ENCODE measurements around the gene PPP6R2. TPM values are rescaled to one million over a fixed set of nuclear protein-coding genes. Genes with fewer than 3 reads are reported as not detected.

The PPP6R2 gene
- polyA plus RNA-seq, 1 donor (not counting 4 experiments of a cell fraction or from before 2014, with no cell fraction given): 19.8 TPM

GRCh38 chr22:50318356-50318697, 24.8 kb upstream of the PPP6R2 start:
- H3K27me3 ChIP-seq (ENCODE audit: control insufficient read depth, extremely low read depth, insufficient read depth, low read length): peaks cover 20% of the 10 kb centered on the region
- H3K9me1 ChIP-seq (ENCODE audit: control insufficient read depth, extremely low read depth, insufficient read depth, low read length): no peaks in the 10 kb centered on the region
- H3K36me3 ChIP-seq (ENCODE audit: control insufficient read depth in 2 of 2, extremely low read depth in 1 of 2, insufficient read depth in 2 of 2, low read length in 2 of 2): no peaks in the 10 kb centered on the region
- FAIRE-seq (no peak), DNase-seq (ENCODE audit: low read depth, low spot score) (no peak)
- no peak overlapping the region for H3K4me3 ChIP-seq (ENCODE audit: control insufficient read depth in 2 of 3, extremely low read depth in 1 of 3, insufficient read depth in 2 of 3, low read depth in 1 of 3, low read length in 3 of 3)
- peaks cover 4% of the 10 kb centered on the region for H3K4me1 ChIP-seq (ENCODE audit: control insufficient read depth, extremely low read depth, insufficient read depth, low read length)
- no peak overlapping the region for H2AFZ ChIP-seq (ENCODE audit: control insufficient read depth, low read length)
- dilution Hi-C loops (cut with MboI; ENCODE audit: extremely low pct_ligation_motif_present, low sequenced_read_pairs): no loop called here
- H4K20me1 ChIP-seq (ENCODE audit: control insufficient read depth, extremely low read depth, insufficient read depth, low read length): no peaks in the 10 kb centered on the region
- H3K27ac ChIP-seq (ENCODE audit: control insufficient read depth, insufficient read depth, low read length): no peak overlapping the region
- TF ChIP-seq CTCF (optimal IDR thresholded peaks at IDR 0.05 in 1 of 3, IDR thresholded peaks at IDR 0.05 in 1 of 3, conservative IDR thresholded peaks at IDR 0.05 in 1 of 3; ENCODE audit: extremely low read depth in 1 of 3, insufficient read depth in 2 of 3, low read length in 3 of 3) (no peak), EZH2 (IDR thresholded peaks at IDR 0.05; ENCODE audit: low read length) (no peak)
- H3K4me2 ChIP-seq (ENCODE audit: control insufficient read depth, extremely low read depth, insufficient read depth, low read depth, low read length): no peak overlapping the region
- H3K9ac ChIP-seq (ENCODE audit: control insufficient read depth, extremely low read depth, insufficient read depth, low read length): no peak overlapping the region
- H3K9me3 ChIP-seq (ENCODE audit: control insufficient read depth, low read depth, low read length): no peaks in the 10 kb centered on the region
- H3K79me2 ChIP-seq (ENCODE audit: control insufficient read depth, insufficient read depth, low read length): no peaks in the 10 kb centered on the region

DNA sequence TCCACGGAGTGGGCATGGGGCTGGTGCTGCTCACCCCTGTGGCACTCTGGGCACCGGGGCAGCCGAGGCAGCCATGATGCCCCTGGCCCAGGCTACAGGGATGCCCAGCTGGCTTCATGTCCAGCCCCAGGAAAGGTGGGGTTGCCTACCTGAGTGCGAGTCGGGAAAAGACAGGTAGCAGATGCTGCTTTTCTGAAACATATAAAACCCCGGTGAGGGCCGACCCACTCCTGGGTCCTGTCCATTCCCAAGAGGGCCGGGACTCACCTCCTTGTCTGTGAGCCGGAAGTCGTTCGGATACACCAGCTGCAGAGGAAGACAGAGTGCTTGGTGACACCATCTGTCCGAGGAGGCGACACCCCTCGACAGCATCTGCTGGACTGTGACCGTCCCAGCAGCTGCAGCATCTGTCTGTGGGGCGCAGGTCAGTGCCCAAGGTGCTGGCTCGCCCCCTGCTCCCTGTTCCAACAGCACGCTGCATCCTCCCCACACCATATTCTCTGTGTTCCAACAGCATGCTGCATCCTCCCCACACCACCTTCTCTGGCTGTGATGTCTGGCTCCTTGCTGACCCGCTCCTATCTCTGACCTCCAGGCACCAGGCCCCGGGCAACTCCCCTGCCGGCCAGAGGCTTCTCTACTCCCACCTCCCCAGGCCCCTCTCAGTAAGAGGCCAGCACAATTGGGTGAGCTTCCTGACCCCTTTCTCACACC, 24.3 kb upstream of the PPP6R2 start:
- dilution Hi-C loops (cut with MboI; ENCODE audit: extremely low pct_ligation_motif_present, low sequenced_read_pairs): no loop called here
- no peak overlapping the region for H3K9ac ChIP-seq (ENCODE audit: control insufficient read depth, extremely low read depth, insufficient read depth, low read length)
- H3K36me3 ChIP-seq (ENCODE audit: control insufficient read depth in 2 of 2, extremely low read depth in 1 of 2, insufficient read depth in 2 of 2, low read length in 2 of 2): no peaks in the 10 kb centered on the region
- DNase-seq (ENCODE audit: low read depth, low spot score) (no peak), FAIRE-seq (no peak)
- no peak overlapping the region for H2AFZ ChIP-seq (ENCODE audit: control insufficient read depth, low read length)
- no peak overlapping the region for H3K27ac ChIP-seq (ENCODE audit: control insufficient read depth, insufficient read depth, low read length)
- no peaks in the 10 kb centered on the region for H3K9me1 ChIP-seq (ENCODE audit: control insufficient read depth, extremely low read depth, insufficient read depth, low read length)
- H3K79me2 ChIP-seq (ENCODE audit: control insufficient read depth, insufficient read depth, low read length): no peaks in the 10 kb centered on the region
- no peak overlapping the region for H3K4me3 ChIP-seq (ENCODE audit: control insufficient read depth in 2 of 3, extremely low read depth in 1 of 3, insufficient read depth in 2 of 3, low read depth in 1 of 3, low read length in 3 of 3)
- peaks cover 4% of the 10 kb centered on the region for H3K4me1 ChIP-seq (ENCODE audit: control insufficient read depth, extremely low read depth, insufficient read depth, low read length)
- TF ChIP-seq EZH2 (IDR thresholded peaks at IDR 0.05; ENCODE audit: low read length) (no peak), CTCF (optimal IDR thresholded peaks at IDR 0.05 in 1 of 3, IDR thresholded peaks at IDR 0.05 in 1 of 3, conservative IDR thresholded peaks at IDR 0.05 in 1 of 3; ENCODE audit: extremely low read depth in 1 of 3, insufficient read depth in 2 of 3, low read length in 3 of 3) (no peak)
- no peaks in the 10 kb centered on the region for H3K9me3 ChIP-seq (ENCODE audit: control insufficient read depth, low read depth, low read length)
- H3K27me3 ChIP-seq (ENCODE audit: control insufficient read depth, extremely low read depth, insufficient read depth, low read length): peaks cover 20% of the 10 kb centered on the region
- no peaks in the 10 kb centered on the region for H4K20me1 ChIP-seq (ENCODE audit: control insufficient read depth, extremely low read depth, insufficient read depth, low read length)
- no peak overlapping the region for H3K4me2 ChIP-seq (ENCODE audit: control insufficient read depth, extremely low read depth, insufficient read depth, low read depth, low read length)

All from keratinocyte (primary cell).